ENCODE results near the gene SOX6.

SOX6 gene

DNA sequence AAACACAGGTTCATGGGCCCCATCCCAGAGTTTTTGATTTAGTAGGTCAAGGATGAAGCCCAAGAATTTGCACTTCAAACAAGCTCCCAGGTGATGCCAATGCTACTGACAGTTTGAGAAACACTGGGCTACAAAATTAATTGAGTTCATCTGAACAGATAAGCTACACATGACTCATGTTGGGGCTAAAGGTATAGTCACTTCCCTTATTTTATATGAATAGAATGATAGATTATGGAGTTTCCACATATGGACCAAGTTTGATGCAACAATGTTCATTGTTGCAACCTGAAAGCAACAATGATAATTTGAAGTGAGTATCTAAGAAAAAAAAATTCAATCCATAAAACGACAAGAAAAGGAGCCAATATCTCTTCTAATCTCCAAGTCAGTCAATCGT lies 54.9 kb downstream of the SOX6 start:
- no peak overlapping the region for H3K4me3 ChIP-seq (ENCODE audit: low read length)
- no peak overlapping the region for H3K9ac ChIP-seq (ENCODE audit: low read length)
- TF ChIP-seq, protein P1, sequence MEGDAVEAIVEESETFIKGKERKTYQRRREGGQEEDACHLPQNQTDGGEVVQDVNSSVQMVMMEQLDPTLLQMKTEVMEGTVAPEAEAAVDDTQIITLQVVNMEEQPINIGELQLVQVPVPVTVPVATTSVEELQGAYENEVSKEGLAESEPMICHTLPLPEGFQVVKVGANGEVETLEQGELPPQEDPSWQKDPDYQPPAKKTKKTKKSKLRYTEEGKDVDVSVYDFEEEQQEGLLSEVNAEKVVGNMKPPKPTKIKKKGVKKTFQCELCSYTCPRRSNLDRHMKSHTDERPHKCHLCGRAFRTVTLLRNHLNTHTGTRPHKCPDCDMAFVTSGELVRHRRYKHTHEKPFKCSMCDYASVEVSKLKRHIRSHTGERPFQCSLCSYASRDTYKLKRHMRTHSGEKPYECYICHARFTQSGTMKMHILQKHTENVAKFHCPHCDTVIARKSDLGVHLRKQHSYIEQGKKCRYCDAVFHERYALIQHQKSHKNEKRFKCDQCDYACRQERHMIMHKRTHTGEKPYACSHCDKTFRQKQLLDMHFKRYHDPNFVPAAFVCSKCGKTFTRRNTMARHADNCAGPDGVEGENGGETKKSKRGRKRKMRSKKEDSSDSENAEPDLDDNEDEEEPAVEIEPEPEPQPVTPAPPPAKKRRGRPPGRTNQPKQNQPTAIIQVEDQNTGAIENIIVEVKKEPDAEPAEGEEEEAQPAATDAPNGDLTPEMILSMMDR (IDR thresholded peaks at IDR 0.05; ENCODE audit: low read length) = no peak
- no peak for TF ChIP-seq EZH2 (optimal IDR thresholded peaks at IDR 0.05; ENCODE audit: low read depth, low read length)
- TF ChIP-seq EZH2phosphoT487 (IDR thresholded peaks at IDR 0.05; ENCODE audit: low read length) = no peak
- H3K9me3 ChIP-seq (replicated peaks; ENCODE audit: insufficient read depth, low read length) = no peaks in the 10 kb centered on the region
- H3K36me3 ChIP-seq (replicated peaks; ENCODE audit: insufficient read depth, low read length) = no peaks in the 10 kb centered on the region
- no peaks in the 10 kb centered on the region for H3K27me3 ChIP-seq (replicated peaks; ENCODE audit: insufficient read depth, low read length)
- H3K4me1 ChIP-seq (ENCODE audit: low read length) = no peaks in the 10 kb centered on the region
- no peaks in the 10 kb centered on the region for H3F3A ChIP-seq (ENCODE audit: insufficient read depth, low read length)
- no peaks in the 10 kb centered on the region for H3K79me2 ChIP-seq (ENCODE audit: low read length)
- H2AFZ ChIP-seq (ENCODE audit: low read length) = no peak overlapping the region
- DNase-seq = no peak
- H3K9me2 ChIP-seq (replicated peaks; ENCODE audit: insufficient read depth, low read length) = no peaks in the 10 kb centered on the region
- H3K4me2 ChIP-seq (ENCODE audit: low read depth, low read length) = no peak overlapping the region
- no peak overlapping the region for H3K27ac ChIP-seq (ENCODE audit: low read length)
- H4K20me1 ChIP-seq (ENCODE audit: insufficient read depth, low read length) = no peaks in the 10 kb centered on the region

DNA sequence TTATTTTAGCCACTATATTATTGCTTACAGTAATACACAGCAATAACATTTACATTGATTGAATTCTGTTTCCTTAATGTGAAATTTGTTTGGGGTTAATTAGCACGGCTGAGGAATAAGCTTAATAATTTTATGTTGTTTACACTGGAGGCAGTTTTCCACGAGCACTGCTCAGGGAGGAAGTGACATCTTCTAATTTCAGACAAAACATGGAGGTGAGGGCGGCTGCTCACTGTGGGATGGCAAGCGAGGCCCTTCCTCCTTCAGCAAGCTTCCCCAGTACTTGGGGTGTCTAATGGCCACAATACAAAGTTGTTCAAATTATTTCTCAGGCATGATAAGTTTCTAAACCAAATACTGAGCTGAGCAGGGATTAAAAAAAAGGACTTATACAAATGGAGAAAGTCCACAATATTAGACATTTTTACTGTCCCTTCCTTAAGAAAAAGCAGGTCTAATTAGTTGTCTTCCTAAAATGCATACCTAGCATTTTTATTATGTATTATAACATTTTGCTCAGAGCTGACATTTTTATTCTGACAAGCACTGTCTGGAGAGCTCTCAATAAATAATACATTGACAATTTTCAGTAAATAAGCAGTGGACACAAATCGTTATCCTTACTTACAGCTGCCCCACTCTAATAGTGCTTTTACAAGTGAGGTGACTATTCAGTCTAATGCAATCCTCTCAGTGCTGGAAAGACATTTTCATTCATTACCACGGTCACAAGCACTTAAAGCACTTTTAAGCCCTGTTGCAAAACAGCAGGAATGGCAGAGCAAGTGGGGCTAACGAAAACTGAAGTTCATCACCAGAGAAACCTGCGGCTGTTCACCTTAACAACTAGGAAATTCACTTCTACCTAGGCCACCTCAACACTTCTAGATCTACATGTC lies 56.2 kb downstream of the SOX6 start:
- Histone ChIP-seq H3K36me3 (replicated peaks; ENCODE audit: insufficient read depth, low read length) (no peaks in the 10 kb centered on the region), H3K4me3 (ENCODE audit: low read length) (no peak overlapping the region), H2AFZ (ENCODE audit: low read length) (no peak overlapping the region), H3K4me2 (ENCODE audit: low read depth, low read length) (no peak overlapping the region), H4K20me1 (ENCODE audit: insufficient read depth, low read length) (no peaks in the 10 kb centered on the region), H3K9me2 (replicated peaks; ENCODE audit: insufficient read depth, low read length) (no peaks in the 10 kb centered on the region), H3K4me1 (ENCODE audit: low read length) (no peaks in the 10 kb centered on the region), H3K27ac (ENCODE audit: low read length) (no peak overlapping the region), H3K79me2 (ENCODE audit: low read length) (no peaks in the 10 kb centered on the region), H3K9me3 (replicated peaks; ENCODE audit: insufficient read depth, low read length) (no peaks in the 10 kb centered on the region), H3F3A (ENCODE audit: insufficient read depth, low read length) (no peaks in the 10 kb centered on the region), H3K9ac (ENCODE audit: low read length) (no peak overlapping the region), H3K27me3 (replicated peaks; ENCODE audit: insufficient read depth, low read length) (no peaks in the 10 kb centered on the region)
- TF ChIP-seq EZH2 (optimal IDR thresholded peaks at IDR 0.05; ENCODE audit: low read depth, low read length) (no peak), EZH2phosphoT487 (IDR thresholded peaks at IDR 0.05; ENCODE audit: low read length) (no peak)
- TF ChIP-seq, protein P1 (IDR thresholded peaks at IDR 0.05; ENCODE audit: low read length) = no peak
- no peak for DNase-seq

- no peaks in the 10 kb centered on the region for H3K27me3 ChIP-seq (replicated peaks; ENCODE audit: insufficient read depth, low read length)
- no peak for TF ChIP-seq EZH2 (optimal IDR thresholded peaks at IDR 0.05; ENCODE audit: low read depth, low read length)
- TF ChIP-seq EZH2phosphoT487 (IDR thresholded peaks at IDR 0.05; ENCODE audit: low read length) = no peak
- TF ChIP-seq, protein P1 (IDR thresholded peaks at IDR 0.05; ENCODE audit: low read length) = no peak
- H3K9me3 ChIP-seq (replicated peaks; ENCODE audit: insufficient read depth, low read length) = no peaks in the 10 kb centered on the region
- H3K27ac ChIP-seq (ENCODE audit: low read length) = no peak overlapping the region
- H3K9ac ChIP-seq (ENCODE audit: low read length) = no peak overlapping the region
- H3K9me2 ChIP-seq (replicated peaks; ENCODE audit: insufficient read depth, low read length) = no peaks in the 10 kb centered on the region
- H3K4me2 ChIP-seq (ENCODE audit: low read depth, low read length) = no peak overlapping the region
- no peaks in the 10 kb centered on the region for H3K36me3 ChIP-seq (replicated peaks; ENCODE audit: insufficient read depth, low read length)
- no peak overlapping the region for H2AFZ ChIP-seq (ENCODE audit: low read length)
- H3K79me2 ChIP-seq (ENCODE audit: low read length) = no peaks in the 10 kb centered on the region
- DNase-seq = no peak
- H3K4me3 ChIP-seq (ENCODE audit: low read length) = no peak overlapping the region
- no peaks in the 10 kb centered on the region for H3F3A ChIP-seq (ENCODE audit: insufficient read depth, low read length)
- H4K20me1 ChIP-seq (ENCODE audit: insufficient read depth, low read length) = no peaks in the 10 kb centered on the region
- no peaks in the 10 kb centered on the region for H3K4me1 ChIP-seq (ENCODE audit: low read length)
Observed at GRCh38 chr11:16299390-16299789, 57.0 kb downstream of the SOX6 start.

Data from MM.1S (cell line).